B cell (primary cell): ENCODE data around the gene AMOTL1.

Experiments
- CTCF ChIP-seq: fragments of 200-600 bp; IDR thresholded peaks from one replicate; pipeline ENCODE4 v1.8.0; 2022; ENCODE audit warnings: antibody characterized with exemption, mild to moderate bottlenecking
- EZH2 ChIP-seq: IDR thresholded peaks from 2 replicates; pipeline ENCODE4 v1.6.1; 2012; ENCODE audit warnings: borderline replicate concordance, low read depth, mild to moderate bottlenecking, moderate library complexity, low read length; ENCODE audit not compliant: insufficient read depth, poor library complexity, severe bottlenecking

- TF ChIP-seq CTCF (no peak), EZH2 (no peak)
These were observed 2.5 kb downstream of the AMOTL1 start for GRCh38 chr11:94770563-94771120.
